IPS-18c (cell line): ENCODE data around the gene DDR2.

Experiments
- H3K4me3 ChIP-seq: 2 replicates; pipeline ENCODE4 v1.7.0; 2013; ENCODE audit warnings: low read depth, mild to moderate bottlenecking, low read length, moderate library complexity; ENCODE audit not compliant: insufficient read depth
- H3K9me3 ChIP-seq: one replicate; pipeline ENCODE4 v1.6.1; 2013; ENCODE audit warnings: mild to moderate bottlenecking, low read length, moderate library complexity; ENCODE audit not compliant: control insufficient read depth, insufficient read depth

The DDR2 gene

DNA sequence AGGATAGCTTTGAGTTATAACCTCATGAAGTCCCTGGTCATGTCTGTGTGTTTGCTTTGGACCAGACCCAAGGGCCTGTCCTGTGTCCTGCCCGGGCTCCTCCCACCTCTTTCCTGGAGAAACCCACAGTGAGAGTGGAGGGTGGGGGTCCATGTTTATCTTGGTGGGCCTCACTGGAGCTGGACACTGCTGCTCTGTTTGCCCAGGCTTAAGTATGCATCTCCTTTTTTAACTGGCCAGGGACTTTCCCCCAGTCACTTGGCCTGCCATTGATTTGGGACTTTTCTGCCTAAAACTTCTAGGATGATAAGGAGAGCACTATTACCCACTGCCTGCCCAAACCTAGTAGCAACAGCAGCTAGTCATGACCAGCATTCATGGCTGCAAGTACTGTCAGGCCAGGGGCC is 49.8 kb downstream of the DDR2 start:
- no peaks in the 10 kb centered on the region for H3K9me3 ChIP-seq
- no peak overlapping the region for H3K4me3 ChIP-seq

DNA sequence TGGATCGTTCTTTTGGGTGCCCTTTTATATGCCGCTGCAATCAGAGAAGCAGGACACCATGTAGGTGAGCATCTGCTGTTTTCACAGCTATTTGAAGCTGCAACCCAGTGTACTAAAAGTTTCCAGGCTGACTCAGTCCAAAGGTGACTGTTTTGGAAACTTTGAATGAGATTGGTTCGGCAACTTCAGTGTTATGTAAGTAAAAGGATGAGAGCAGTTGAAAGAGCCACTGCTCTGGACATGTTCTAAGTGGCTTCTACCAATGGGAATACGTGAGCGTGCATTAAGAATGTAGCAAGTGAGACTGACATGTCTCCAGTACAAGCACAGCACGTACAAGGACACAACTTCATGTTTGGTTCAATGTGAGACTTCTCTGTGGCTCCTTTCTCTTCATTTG is 55.6 kb downstream of the DDR2 start:
- Histone ChIP-seq H3K9me3 (no peaks in the 10 kb centered on the region), H3K4me3 (no peak overlapping the region)

DNA sequence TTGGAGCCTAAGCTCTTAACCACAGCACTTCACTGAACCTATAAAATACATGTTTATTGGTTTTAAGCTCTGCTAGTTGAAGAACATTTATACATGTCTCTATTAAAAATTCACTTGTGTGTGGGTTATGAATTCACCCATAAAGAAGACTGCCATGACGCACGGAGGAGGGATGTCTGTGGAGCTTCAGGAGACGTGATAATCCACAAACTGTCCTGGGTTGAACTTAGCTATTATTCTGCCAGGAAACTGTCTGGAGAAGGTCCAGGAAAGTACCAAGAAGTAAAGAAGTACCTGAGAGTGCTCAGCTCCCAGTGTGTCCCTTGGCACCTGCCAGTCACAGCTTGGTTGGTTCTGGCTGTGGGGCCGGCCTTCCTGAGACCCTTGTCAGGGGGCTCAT is 56.3 kb downstream of the DDR2 start:
- H3K9me3 ChIP-seq: no peaks in the 10 kb centered on the region
- H3K4me3 ChIP-seq: no peak overlapping the region

DNA sequence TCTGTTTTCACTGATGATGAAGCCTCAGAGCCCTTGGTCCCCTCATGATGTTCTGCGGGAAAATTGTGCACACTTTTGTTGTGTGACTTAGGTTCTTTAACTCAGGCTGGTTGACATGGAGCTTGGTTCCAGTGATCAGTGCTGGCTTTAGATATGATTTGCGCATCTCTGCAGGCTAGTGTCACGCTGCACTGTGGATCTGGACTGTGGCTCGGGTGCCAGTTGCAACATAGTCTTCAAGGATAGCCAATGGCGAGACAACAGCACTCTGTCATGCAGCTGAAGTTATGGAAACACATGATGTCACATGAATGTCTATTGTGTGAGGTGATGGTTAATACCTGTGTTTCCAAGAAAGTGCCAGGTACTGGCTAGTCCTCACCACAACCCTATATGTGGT is 56.7 kb downstream of the DDR2 start:
- no peak overlapping the region for H3K4me3 ChIP-seq
- H3K9me3 ChIP-seq: no peaks in the 10 kb centered on the region

DNA sequence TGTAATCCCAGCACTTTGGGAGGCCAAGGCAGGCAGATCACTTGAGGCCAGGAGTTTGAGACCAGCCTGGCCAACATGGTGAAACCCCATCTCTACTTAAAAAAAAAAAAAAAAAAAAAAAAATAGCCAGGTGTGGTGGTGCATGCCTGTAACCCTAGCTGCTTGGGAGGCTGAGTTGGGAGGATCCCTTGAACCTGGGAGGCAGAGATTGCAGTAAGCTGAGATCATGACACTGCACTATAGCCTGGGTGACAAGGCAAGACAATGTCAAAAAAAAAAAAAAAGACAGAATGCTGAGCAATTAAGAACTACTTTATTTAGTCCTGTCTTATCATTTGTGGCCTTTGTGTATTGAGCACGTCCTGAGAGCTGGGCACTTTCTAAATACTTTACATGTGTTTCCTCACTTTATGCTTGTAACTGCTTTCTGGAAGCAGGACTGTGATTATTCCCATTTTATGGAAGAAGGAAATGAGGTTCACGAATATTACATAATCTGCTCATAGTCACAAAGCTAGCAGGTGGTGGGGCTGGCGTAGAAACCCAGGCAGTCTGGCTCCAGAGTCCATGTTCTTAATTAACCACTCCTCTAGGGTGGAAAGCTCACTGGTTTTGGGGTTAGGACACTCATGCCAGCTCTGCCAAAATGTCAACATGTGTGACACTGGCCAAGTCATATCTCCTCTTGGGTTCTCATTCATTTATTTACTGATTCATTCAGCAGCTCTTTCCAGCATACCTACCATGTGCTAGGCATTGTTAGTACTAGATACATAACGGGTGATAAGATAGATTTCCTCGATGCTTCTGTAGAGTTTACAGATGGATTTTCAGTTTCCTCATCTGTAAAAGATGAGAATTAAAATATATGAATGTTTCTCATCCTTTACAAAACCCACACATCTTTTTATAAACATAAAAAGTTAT is 57.7 kb downstream of the DDR2 start:
- H3K9me3 ChIP-seq: no peaks in the 10 kb centered on the region
- H3K4me3 ChIP-seq: no peak overlapping the region

DNA sequence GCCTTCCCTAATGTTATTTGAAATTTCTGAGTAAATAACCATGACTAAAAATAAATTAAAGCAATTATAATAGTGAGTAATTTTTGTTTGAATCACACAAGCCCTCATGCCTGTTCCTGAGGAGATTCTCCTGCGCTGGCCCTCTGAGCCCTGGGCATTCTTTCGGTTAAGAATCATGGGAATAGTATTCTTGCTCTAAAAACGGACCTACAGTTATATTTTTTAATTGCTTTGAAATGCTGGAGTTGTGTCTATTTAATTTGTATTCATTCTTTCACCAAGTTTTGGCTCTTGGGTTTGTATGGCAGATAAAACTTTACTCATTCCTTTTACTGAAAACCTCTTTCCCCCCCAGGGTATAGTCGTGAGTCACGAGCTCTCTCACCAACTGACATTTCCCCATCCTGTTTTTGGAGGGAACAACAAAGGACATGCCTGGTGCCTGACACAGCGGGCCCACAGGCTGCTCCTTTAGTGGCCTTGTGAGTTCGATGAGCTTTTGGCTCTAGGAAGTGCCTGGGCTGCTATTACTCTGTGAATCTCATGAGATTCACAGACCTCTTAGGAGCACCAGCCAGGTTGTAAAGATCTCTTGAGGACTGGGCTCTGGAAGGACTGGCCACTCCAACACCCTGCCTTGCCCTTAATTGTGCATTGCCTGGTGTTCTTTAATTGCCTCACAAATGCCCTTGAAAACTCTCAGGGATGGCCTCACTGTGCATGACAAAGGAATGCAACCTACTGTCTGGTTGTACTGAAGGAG is 58.6 kb downstream of the DDR2 start:
- no peaks in the 10 kb centered on the region for H3K9me3 ChIP-seq
- H3K4me3 ChIP-seq: no peak overlapping the region

DNA sequence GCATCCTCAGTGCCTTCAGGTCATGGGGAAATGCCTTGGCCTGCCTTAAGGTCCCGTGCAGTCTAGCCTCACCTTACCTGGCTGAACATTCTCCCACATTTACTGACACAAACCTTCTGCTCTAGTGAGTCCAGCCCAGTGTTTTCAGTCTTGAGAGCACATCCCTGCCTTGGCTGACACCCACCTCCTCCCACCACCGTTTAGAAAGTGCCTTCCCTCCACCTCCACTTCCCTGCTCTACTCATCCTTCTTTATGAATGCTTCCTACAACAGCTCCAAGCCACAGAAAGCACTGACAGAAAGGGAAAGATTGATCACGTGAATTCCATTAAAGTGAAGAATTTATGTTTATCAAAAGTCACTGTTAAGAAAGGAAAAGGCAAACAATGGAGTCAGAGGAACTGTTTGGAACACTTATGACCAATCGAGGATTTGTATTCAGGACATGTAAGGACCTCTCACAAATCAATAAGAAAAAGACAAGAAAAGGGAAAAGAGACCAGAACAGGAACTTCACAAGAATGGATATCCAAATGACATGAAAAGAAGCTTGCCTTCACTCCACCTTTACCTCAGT is 59.8 kb downstream of the DDR2 start:
- H3K9me3 ChIP-seq: no peaks in the 10 kb centered on the region
- no peak overlapping the region for H3K4me3 ChIP-seq

DNA sequence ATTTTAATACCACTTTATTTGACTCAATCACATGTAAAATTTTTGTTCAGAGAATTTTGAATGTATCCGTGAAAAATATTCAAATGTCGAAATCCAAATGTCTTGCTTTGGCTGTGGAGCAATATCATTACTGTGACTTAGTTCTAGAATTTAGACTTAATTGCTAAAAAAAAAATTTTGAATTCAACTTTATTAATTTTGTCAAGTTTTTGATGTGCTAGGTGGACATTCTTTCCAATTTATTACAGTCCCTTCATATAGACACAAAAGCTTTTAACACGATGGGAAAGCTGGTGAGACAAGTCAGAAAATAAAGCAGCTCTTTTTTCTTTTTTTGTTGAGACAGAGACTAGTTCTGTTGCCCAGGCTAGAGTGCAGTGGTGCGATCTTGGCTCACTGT is 62.6 kb downstream of the DDR2 start:
- Histone ChIP-seq H3K4me3 (no peak overlapping the region), H3K9me3 (no peaks in the 10 kb centered on the region)

DNA sequence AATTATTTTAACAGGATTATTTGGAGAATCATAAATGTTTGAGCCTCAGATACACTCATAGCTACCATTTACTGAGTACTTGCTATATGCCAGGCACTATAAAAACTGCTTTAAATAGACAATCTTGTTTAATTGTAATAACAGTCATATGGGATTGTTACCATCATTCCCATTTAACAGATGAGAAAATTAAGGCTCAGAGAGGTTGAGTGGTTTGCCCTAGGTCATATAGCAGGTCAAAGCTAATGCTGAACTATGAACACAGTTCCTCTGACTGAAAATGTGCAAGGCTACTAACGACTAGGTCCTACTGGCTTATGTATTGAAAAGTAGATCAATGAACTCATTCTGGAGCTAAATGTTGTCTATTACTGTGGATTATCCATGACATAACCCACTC is 63.4 kb downstream of the DDR2 start:
- no peak overlapping the region for H3K4me3 ChIP-seq
- H3K9me3 ChIP-seq: no peaks in the 10 kb centered on the region

DNA sequence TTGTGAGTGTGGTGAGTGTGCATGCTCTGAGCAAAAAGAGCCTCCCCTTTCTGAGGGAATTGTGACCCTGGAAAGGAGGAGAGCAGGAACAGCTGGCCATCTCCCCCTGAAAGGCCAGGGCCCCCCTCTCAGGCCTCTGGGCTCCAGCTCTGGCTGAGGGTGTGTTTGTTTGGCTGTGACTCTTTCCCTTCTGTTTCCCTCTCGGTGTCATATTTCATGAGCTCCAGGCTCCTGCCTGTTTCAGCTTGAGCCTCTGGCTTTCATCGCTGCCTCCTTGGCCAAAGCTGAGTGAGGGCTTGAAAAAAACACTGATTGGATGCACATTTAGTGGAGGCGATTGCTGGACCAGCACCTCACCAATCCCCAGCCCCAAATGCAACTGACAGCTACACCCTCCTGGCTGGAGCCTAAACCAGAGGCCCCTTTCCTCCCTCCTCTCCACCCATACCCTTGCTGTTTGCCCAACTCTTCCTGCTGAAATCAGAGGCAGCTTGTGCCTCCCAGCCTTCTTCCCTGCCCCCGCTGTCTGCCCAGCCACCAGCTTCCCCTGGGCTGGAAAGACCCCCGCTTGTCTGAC is 64.1 kb downstream of the DDR2 start:
- Histone ChIP-seq H3K4me3 (peak overlapping the region; percentile 20; the same call in 1 of the 2 replicates), H3K9me3 (no peaks in the 10 kb centered on the region)

DNA sequence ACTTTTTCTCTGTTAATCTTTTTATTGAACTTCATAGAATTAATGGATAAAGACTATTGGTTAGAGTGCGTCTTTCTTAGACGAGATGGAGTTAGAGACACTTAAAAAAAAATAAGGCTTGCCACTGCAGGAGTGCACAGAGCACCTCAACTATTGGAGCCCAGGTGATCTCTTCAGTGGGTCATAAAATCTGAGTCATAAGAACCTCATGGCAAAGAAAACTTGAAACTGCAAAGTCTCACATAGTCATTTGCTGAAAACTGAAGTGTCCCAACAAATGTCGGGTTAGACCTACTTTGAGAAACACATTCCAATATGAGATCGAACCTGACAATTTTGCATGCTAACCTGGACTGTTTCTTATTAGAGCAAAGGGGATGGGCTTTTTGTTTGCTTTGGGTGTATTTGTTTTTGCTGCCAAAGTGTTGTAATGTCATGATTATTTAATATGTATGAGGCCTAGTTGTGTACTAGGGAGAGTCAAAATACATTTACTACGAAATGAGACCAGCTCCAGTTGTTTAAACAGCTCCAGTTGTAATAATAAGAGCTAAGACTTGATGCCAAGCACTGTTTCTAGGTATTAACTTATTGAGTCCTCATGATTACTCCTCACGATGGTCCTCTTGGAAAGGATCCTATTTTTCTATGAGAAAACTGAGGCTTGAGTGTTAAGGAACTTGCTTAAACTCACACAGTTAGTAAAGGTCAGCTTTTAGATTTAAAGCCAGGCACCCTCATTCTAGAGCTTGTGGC is 65.1 kb downstream of the DDR2 start:
- H3K4me3 ChIP-seq: no peak overlapping the region

DNA sequence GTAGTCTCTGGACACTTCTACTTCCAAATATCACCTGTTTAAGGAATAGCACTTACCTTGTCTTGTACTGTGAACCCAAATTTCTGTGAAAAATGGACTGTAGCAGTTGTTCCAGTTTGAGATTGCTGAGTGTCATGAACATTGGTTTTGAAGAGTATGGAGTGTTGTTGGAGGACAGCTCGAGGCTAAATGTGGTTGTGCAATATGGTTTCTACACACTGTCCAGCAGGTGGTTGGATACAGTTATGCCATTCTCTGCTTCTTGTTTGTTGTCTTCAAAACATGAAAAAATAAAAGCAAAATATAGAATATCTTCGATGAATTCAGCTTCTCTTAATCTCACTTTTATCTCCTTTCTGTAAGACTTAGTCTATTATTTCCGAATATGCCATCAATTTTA is 67.1 kb downstream of the DDR2 start:
- Histone ChIP-seq H3K4me3 (no peak overlapping the region), H3K9me3 (no peaks in the 10 kb centered on the region)

More for the DNA sequence above, 65.1 kb downstream of the DDR2 start:
- H3K9me3 ChIP-seq: no peaks in the 10 kb centered on the region

DNA sequence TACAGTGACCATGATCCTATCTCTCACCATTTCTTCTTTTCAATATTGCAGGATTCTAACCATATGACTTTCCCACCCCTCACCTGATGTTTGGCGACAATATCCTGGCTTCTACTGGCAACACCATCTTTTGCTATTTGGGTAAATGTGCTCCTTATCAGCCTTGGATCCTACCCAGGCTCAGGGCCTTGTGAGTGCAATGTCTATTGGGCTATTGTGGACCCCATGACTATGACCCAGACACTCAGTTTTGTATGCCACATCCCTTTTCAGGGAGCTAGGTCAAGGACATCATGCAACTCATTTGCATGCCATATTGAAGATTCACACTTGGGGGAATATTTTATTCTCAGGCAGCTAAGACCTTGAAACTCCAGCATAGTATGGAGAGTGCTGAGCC is 67.9 kb downstream of the DDR2 start:
- no peaks in the 10 kb centered on the region for H3K9me3 ChIP-seq
- no peak overlapping the region for H3K4me3 ChIP-seq

DNA sequence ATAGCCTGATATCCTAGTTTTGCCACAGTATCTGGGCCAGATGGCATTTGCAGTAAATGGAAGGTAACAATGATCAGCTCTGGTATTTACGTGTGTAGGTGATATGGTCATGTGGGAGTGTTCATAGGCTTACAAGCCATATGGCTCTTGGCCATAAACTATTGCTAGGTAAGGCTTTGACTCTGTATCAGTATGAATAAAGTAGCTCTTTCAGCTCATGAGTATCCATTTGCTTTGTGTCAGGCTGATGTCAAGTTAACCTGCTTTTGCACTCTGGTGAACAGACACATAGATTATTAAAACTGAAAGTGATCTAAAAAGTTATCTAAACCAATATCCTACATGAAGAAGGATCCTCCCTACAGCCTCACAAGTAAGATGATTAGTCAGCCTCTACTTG is 69.0 kb downstream of the DDR2 start:
- no peaks in the 10 kb centered on the region for H3K9me3 ChIP-seq
- H3K4me3 ChIP-seq: no peak overlapping the region

DNA sequence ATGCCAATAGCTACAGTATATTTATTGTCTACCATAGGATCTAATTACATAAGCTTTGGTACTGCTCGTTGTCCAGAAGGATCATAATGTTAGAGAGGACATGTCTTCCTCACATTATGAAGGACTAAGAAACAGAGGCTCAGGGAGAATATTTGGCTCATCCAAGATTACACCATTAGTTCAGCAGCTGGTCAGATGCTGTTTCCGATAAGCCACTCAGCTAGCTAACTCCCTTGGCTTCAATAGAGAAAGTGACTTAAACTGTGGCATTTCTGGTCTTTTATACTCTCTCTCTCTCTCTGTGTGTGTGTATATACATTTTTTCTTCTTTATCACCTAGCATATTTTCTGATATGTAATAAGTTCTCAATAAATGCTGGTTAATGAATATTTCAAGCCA is 70.4 kb downstream of the DDR2 start:
- H3K4me3 ChIP-seq: no peak overlapping the region

DNA sequence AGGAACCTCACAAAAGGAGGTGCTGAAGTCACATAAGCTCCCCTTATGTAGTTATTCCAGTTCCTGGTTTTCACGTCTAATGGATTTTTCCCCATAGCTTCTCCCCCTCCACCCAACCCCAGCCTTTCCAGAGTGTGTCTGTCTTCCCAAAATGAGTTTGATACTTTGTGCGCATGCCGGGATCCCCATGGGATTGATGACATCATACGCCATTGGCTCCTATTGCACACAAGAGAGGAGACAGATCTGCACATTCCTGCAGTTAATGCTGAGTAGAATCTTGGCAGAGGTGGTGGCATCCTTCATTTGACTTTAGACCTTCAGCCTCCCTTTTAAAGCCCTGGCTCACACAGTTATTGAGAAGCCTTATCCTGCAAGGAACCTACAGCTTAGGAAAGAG is 71.4 kb downstream of the DDR2 start:
- no peaks in the 10 kb centered on the region for H3K9me3 ChIP-seq
- H3K4me3 ChIP-seq: no peak overlapping the region

More for the DNA sequence above, 70.4 kb downstream of the DDR2 start:
- no peaks in the 10 kb centered on the region for H3K9me3 ChIP-seq
